Measurements from ENCODE around the gene IFI27L2. TPM values are rescaled to one million over a fixed set of nuclear protein-coding genes. Genes with fewer than 3 reads are reported as not detected.

The IFI27L2 gene
- total and polyA plus RNA-seq, 12 donors, result 51.3 to 499 (median 120) TPM

DNA sequence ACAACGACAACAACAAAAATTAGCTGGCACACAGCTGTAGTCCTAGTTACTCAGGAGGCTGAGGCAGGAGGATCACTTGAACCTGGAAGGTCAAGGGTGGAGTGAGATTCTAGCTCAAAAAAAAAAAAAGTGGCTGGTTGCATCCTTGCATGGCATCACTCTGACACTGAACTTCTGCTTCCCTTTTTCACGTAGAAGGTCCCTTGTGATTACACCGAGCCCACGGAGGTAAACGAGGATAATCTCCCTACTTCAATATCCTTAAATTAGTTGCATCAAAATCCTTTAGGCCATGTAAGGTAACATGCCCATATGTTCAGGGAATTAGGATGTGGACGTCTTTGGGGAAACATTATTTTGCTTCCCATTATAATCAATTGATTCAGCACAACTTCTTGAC is 40.7 kb upstream of the IFI27L2 start:
- DNase-seq, result no peak
- Histone ChIP-seq H3K36me3 (replicated peaks in 1 of 2) (no peaks in the 10 kb centered on the region), H3K27me3 (no peaks in the 10 kb centered on the region), H3K9me3 (replicated peaks in 1 of 3) (no peaks in the 10 kb centered on the region), H3K4me1 (replicated peaks in 1 of 2) (peaks cover 0 to 9% of the 10 kb centered on the region in 2 donors), H3K27ac (no peak overlapping the region), H3K4me3 (no peak overlapping the region)
- intact Hi-C loops (cut with DNase I), result no loop called here
- TF ChIP-seq POLR2A (IDR thresholded peaks at IDR 0.05), result no peak
- TF ChIP-seq, protein P1, sequence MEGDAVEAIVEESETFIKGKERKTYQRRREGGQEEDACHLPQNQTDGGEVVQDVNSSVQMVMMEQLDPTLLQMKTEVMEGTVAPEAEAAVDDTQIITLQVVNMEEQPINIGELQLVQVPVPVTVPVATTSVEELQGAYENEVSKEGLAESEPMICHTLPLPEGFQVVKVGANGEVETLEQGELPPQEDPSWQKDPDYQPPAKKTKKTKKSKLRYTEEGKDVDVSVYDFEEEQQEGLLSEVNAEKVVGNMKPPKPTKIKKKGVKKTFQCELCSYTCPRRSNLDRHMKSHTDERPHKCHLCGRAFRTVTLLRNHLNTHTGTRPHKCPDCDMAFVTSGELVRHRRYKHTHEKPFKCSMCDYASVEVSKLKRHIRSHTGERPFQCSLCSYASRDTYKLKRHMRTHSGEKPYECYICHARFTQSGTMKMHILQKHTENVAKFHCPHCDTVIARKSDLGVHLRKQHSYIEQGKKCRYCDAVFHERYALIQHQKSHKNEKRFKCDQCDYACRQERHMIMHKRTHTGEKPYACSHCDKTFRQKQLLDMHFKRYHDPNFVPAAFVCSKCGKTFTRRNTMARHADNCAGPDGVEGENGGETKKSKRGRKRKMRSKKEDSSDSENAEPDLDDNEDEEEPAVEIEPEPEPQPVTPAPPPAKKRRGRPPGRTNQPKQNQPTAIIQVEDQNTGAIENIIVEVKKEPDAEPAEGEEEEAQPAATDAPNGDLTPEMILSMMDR (IDR thresholded peaks at IDR 0.05), result no peak
- 65 to 76% (median 70%) methylated on average over 6 of the region's 6 CpGs for WGBS, 4 donors

DNA sequence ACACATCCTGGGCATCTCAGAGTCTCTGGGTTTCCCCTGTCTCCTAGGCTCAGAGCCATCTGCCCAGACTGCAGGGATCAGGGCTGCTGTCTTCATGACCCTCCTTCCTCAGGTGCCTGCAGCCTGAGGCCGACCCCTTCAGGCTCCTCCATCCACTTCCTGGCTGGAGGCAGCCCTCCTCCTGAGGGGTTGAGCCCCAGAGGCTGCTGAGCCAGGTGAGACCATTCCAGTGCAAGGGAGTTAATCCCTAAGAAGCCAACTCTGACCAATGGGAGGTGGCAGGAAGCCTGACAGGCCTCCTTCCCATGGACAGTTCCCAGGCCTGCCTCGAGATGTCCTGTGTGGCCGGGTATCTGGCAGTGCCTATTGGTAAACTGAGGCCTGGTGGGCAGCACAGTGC is 36.3 kb upstream of the IFI27L2 start:
- Histone ChIP-seq H3K4me3 (no peak overlapping the region), H3K27ac (no peak overlapping the region), H3K27me3 (no peaks in the 10 kb centered on the region), H3K4me1 (replicated peaks in 1 of 2) (peaks cover 0 to 7% of the 10 kb centered on the region in 2 donors), H3K36me3 (replicated peaks in 1 of 2) (no peaks in the 10 kb centered on the region), H3K9me3 (replicated peaks in 1 of 3) (no peaks in the 10 kb centered on the region)
- intact Hi-C loops (cut with DNase I), result no loop called here
- 84 to 92% (median 88%) methylated on average over 1 to 3 of the region's 3 CpGs for WGBS, 4 donors
- TF ChIP-seq, protein P1 (IDR thresholded peaks at IDR 0.05), result no peak
- no peak for TF ChIP-seq POLR2A (IDR thresholded peaks at IDR 0.05)
- no peak for DNase-seq

GRCh38 chr14:94164685-94165431 is 35.5 kb upstream of the IFI27L2 start:
- H3K27me3 ChIP-seq, result no peaks in the 10 kb centered on the region
- TF ChIP-seq, protein P1 (IDR thresholded peaks at IDR 0.05), result no peak
- H3K36me3 ChIP-seq (replicated peaks in 1 of 2), result no peaks in the 10 kb centered on the region
- no peak overlapping the region for H3K27ac ChIP-seq
- no peaks in the 10 kb centered on the region for H3K9me3 ChIP-seq (replicated peaks in 1 of 3)
- peaks cover 0 to 7% of the 10 kb centered on the region in 2 donors for H3K4me1 ChIP-seq (replicated peaks in 1 of 2)
- WGBS, 4 donors, result 47 to 59% (median 55%) methylated on average over 23 to 26 of the region's 26 CpGs
- no peak overlapping the region for H3K4me3 ChIP-seq
- intact Hi-C loops (cut with DNase I), result no loop called here
- DNase-seq, result no peak

- intact Hi-C loops (cut with DNase I), result no loop called here
- peaks cover 0 to 7% of the 10 kb centered on the region in 2 donors for H3K4me1 ChIP-seq (replicated peaks in 1 of 2)
- WGBS, 4 donors, result 71 to 79% (median 73%) methylated on average over 5 of the region's 5 CpGs
- H3K9me3 ChIP-seq (replicated peaks in 1 of 3), result no peaks in the 10 kb centered on the region
- no peaks in the 10 kb centered on the region for H3K36me3 ChIP-seq (replicated peaks in 1 of 2)
- H3K27ac ChIP-seq, result no peak overlapping the region
- no peak overlapping the region for H3K4me3 ChIP-seq
- H3K27me3 ChIP-seq, result no peaks in the 10 kb centered on the region
- no peak for TF ChIP-seq POLR2A (IDR thresholded peaks at IDR 0.05)
- TF ChIP-seq, protein P1 (IDR thresholded peaks at IDR 0.05), result no peak
- DNase-seq, result no peak
Observed at GRCh38 chr14:94163796-94164195, 34.4 kb upstream of the IFI27L2 start.

Measured in adrenal gland (tissue), 12 donors.